GM12891 (cell line): ENCODE results near the gene KCNK2.

Experiments
- PAX5 ChIP-seq: IDR thresholded peaks from 2 replicates; pipeline ENCODE4 v1.6.1; 2011; ENCODE audit warnings: low read length, moderate library complexity, mild to moderate bottlenecking; ENCODE audit not compliant: insufficient read depth, severe bottlenecking
- POLR2A ChIP-seq: IDR thresholded peaks from 2 replicates; pipeline ENCODE4 v1.6.1; 2011; ENCODE audit warnings: low read depth, low read length, control low read depth
- POLR2AphosphoS5 ChIP-seq: IDR thresholded peaks from 2 replicates; pipeline ENCODE4 v1.6.1; 2011; ENCODE audit warnings: low read depth, low read length, control low read depth
- POU2F2 ChIP-seq: IDR thresholded peaks from 2 replicates; pipeline ENCODE4 v1.6.1; 2011; ENCODE audit warnings: low read depth, mild to moderate bottlenecking, control low read depth, low read length, moderate library complexity
- SPI1 ChIP-seq: IDR thresholded peaks from 2 replicates; pipeline ENCODE4 v1.6.1; 2011; ENCODE audit warnings: low read depth, low read length, control low read depth
- TAF1 ChIP-seq: IDR thresholded peaks from 2 replicates; pipeline ENCODE4 v1.6.1; 2011; ENCODE audit warnings: low read depth, low read length, control low read depth

- no peak for TF ChIP-seq POLR2AphosphoS5
- no peak for TF ChIP-seq SPI1
- no peak for TF ChIP-seq POLR2A
- no peak for TF ChIP-seq PAX5
- no peak for TF ChIP-seq TAF1
- no peak for TF ChIP-seq POU2F2
These were observed 178.2 kb downstream of the KCNK2 start for GRCh38 chr1:215260711-215261110.
